ENCODE results near the gene TSPAN8. TPM values are rescaled to one million over a fixed set of nuclear protein-coding genes. Genes with fewer than 3 reads are reported as not detected.
A peak's percentile ranks its signal among the peaks of the same experiment; 100 is the strongest.

Gene TSPAN8
- total and polyA plus RNA-seq, 11 donors = 0.23 to 1.5 (median 0.27) TPM; not detected in 6

DNA sequence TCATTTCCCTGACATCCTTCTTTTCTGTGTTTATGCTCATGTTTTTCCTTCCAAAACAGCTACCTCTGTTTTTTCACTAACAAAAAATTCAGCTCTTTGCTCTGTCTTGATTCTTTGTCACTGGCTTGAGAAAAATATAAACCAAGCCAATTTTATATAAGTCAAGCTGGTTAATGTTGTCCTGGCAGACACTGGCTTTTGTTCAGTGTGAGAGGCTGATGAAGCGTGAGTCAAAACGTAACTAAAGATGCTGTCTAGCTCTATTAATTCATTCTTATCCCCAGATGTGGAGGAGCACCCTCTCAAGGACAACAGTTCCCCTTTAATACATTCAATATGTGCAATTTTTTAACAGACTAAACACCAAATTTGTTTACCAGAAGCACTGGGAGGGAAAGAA is 15.8 kb downstream of the TSPAN8 start:
- 63 to 78% (median 75%) methylated on average over 2 of the region's 2 CpGs for WGBS, 4 donors
- TF ChIP-seq POLR2A (IDR thresholded peaks at IDR 0.05) = no peak
- TF ChIP-seq, protein P1, sequence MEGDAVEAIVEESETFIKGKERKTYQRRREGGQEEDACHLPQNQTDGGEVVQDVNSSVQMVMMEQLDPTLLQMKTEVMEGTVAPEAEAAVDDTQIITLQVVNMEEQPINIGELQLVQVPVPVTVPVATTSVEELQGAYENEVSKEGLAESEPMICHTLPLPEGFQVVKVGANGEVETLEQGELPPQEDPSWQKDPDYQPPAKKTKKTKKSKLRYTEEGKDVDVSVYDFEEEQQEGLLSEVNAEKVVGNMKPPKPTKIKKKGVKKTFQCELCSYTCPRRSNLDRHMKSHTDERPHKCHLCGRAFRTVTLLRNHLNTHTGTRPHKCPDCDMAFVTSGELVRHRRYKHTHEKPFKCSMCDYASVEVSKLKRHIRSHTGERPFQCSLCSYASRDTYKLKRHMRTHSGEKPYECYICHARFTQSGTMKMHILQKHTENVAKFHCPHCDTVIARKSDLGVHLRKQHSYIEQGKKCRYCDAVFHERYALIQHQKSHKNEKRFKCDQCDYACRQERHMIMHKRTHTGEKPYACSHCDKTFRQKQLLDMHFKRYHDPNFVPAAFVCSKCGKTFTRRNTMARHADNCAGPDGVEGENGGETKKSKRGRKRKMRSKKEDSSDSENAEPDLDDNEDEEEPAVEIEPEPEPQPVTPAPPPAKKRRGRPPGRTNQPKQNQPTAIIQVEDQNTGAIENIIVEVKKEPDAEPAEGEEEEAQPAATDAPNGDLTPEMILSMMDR (IDR thresholded peaks at IDR 0.05) = no peak
- H3K36me3 ChIP-seq = no peaks in the 10 kb centered on the region
- no peaks in the 10 kb centered on the region for H3K27me3 ChIP-seq
- ATAC-seq (no peak), DNase-seq (no peak)
- no peak overlapping the region for H3K4me3 ChIP-seq
- intact Hi-C loops (cut with DNase I) = no loop called here
- peak overlapping the region in 2 of 12 donors; percentile 23 to 48 for H3K27ac ChIP-seq
- H3K4me1 ChIP-seq = peaks cover 0 to 15% (median 0%) of the 10 kb centered on the region in 12 donors
- H3K9me3 ChIP-seq = no peaks in the 10 kb centered on the region

DNA sequence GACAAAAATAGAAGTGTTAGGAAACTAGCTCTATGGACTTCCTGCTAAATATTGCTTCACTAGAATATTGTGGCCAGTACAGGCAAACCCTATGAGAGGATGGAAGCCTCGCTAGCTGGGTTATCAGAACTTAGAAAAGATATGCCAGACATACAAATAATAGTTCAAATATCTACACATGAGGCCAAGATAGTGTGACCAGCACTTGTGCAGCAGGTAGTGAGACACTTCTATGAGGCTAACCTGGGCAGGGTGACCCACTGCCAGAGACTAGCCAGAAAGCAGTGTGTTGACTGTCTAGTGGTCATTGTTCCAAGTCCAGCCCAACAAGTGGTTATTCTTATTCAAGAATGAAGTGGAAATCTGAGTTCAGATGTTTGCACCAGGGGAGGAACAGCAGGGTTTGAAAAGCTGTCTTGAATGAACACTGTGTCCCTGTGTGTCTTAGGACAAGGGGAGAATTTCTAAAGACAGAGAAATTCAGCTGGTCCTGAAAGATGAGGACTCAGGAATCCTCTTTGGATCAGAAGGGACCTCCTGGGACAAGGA is 16.3 kb downstream of the TSPAN8 start:
- Histone ChIP-seq H3K27me3 (no peaks in the 10 kb centered on the region), H3K36me3 (no peaks in the 10 kb centered on the region), H3K4me1 (peaks cover 0 to 15% (median 0%) of the 10 kb centered on the region in 12 donors), H3K9me3 (no peaks in the 10 kb centered on the region), H3K4me3 (no peak overlapping the region), H3K27ac (peak overlapping the region in 4 of 12 donors; percentile 0 to 23 (median 9))
- no peak for TF ChIP-seq POLR2A (IDR thresholded peaks at IDR 0.05)
- TF ChIP-seq, protein P1 (IDR thresholded peaks at IDR 0.05) = no peak
- no peak for DNase-seq
- intact Hi-C loops (cut with DNase I) = no loop called here
- ATAC-seq = peak in 3 of 4 donors; percentile 45 to 57 (median 46)
- 43 to 62% (median 54%) methylated on average over 1 of the region's 1 CpG for WGBS, 4 donors

- Histone ChIP-seq H3K27ac (no peak overlapping the region), H3K27me3 (no peaks in the 10 kb centered on the region), H3K36me3 (no peaks in the 10 kb centered on the region), H3K4me1 (peaks cover 0 to 15% (median 0%) of the 10 kb centered on the region in 12 donors), H3K4me3 (no peak overlapping the region), H3K9me3 (no peaks in the 10 kb centered on the region)
- DNase-seq (no peak), ATAC-seq (no peak)
- no peak for TF ChIP-seq POLR2A (IDR thresholded peaks at IDR 0.05)
- TF ChIP-seq, protein P1 (IDR thresholded peaks at IDR 0.05) = no peak
- intact Hi-C loops (cut with DNase I) = no loop called here
- WGBS, 4 donors = 68 to 85% (median 81%) methylated on average over 6 of the region's 6 CpGs
These were observed 18.6 kb downstream of the TSPAN8 start for GRCh38 chr12:71139153-71139735.

- DNase-seq (no peak), ATAC-seq (no peak)
- no peak overlapping the region for H3K27ac ChIP-seq
- H3K27me3 ChIP-seq = no peaks in the 10 kb centered on the region
- 65 to 80% (median 71%) methylated on average over 3 of the region's 3 CpGs for WGBS, 4 donors
- peaks cover 0 to 15% (median 0%) of the 10 kb centered on the region in 12 donors for H3K4me1 ChIP-seq
- H3K36me3 ChIP-seq = no peaks in the 10 kb centered on the region
- no peak overlapping the region for H3K4me3 ChIP-seq
- TF ChIP-seq POLR2A (IDR thresholded peaks at IDR 0.05) = no peak
- TF ChIP-seq, protein P1 (IDR thresholded peaks at IDR 0.05) = no peak
- intact Hi-C loops (cut with DNase I) = no loop called here
- H3K9me3 ChIP-seq = no peaks in the 10 kb centered on the region
These were observed 19.8 kb downstream of the TSPAN8 start for GRCh38 chr12:71138011-71138410.

Measured in heart left ventricle (tissue), 16 donors.